GM19467 (cell line): Measurements from ENCODE around the gene PRDM10.
A peak's percentile ranks its signal among the peaks of the same experiment; 100 is the strongest.
"Not testable (repeated sequence)": the region's sequence is repeated elsewhere in the genome, so short reads cannot be mapped to it uniquely, and the experiment has no call there.

Experiments
- ATAC-seq: cut with Tn5 transposase; IDR thresholded peaks from one replicate; pipeline ENCODE4 v1.9.1; 2021; ENCODE audit warnings: mild to moderate bottlenecking, moderate library complexity; ENCODE audit not compliant: unreplicated experiment

The PRDM10 gene

GRCh38 chr11:129905402-129905801 lies 97.2 kb downstream of the PRDM10 start:
- ATAC-seq, result no peak

GRCh38 chr11:129896062-129896461 lies 106.6 kb downstream of the PRDM10 start:
- ATAC-seq, result no peak

- ATAC-seq, result peak; percentile 94
Observed at GRCh38 chr11:129895126-129896041, 107.3 kb downstream of the PRDM10 start, which contains the start of gene NFRKB. Gene NFRKB (minus strand): TSS chr11:129895578. CDS start chr11:129892849, 2,729 bp downstream.

- no peak for ATAC-seq
Observed at GRCh38 chr11:129894278-129895125, 108.1 kb downstream of the PRDM10 start.

- ATAC-seq, result no peak
Observed at GRCh38 chr11:129888451-129888850, 114.2 kb downstream of the PRDM10 start.

- no peak for ATAC-seq
Observed at GRCh38 chr11:129885381-129885780, 117.3 kb downstream of the PRDM10 start.

GRCh38 chr11:129884581-129884980 lies 118.1 kb downstream of the PRDM10 start:
- ATAC-seq, result no peak

- peak; percentile 67 for ATAC-seq
Observed at GRCh38 chr11:129881570-129882170, 121.0 kb downstream of the PRDM10 start.

- no peak for ATAC-seq
Observed at GRCh38 chr11:129880311-129880710, 122.3 kb downstream of the PRDM10 start.

GRCh38 chr11:129871914-129872313 lies 130.7 kb downstream of the PRDM10 start:
- ATAC-seq, result no peak

- not testable (repeated sequence) for ATAC-seq
Observed at GRCh38 chr11:129868626-129869025, 134.0 kb downstream of the PRDM10 start.

GRCh38 chr11:129866311-129866710 lies 136.3 kb downstream of the PRDM10 start:
- no peak for ATAC-seq

GRCh38 chr11:129865701-129866100 lies 136.9 kb downstream of the PRDM10 start:
- no peak for ATAC-seq

- ATAC-seq, result no peak
Observed at GRCh38 chr11:129864811-129865210, 137.8 kb downstream of the PRDM10 start.

GRCh38 chr11:129861702-129862522 lies 140.7 kb downstream of the PRDM10 start:
- no peak for ATAC-seq

GRCh38 chr11:129856036-129856435 lies 146.6 kb downstream of the PRDM10 start:
- ATAC-seq, result no peak

GRCh38 chr11:129855086-129855485 lies 147.5 kb downstream of the PRDM10 start:
- no peak for ATAC-seq

- no peak for ATAC-seq
Observed at GRCh38 chr11:129854232-129854805, 148.3 kb downstream of the PRDM10 start.

- ATAC-seq, result no peak
Observed at GRCh38 chr11:129853518-129854231, 149.0 kb downstream of the PRDM10 start.
